PC-3 (cell line): ENCODE data around the gene PPP4R1. TPM values are rescaled to one million over a fixed set of nuclear protein-coding genes. Genes with fewer than 3 reads are reported as not detected.

Experiments used
- ATAC-seq: fragments of 200-7000 bp; cut with Tn5 transposase; 2 replicates; pipeline ENCODE4 v1.9.1; 2020; ENCODE audit warnings: mild to moderate bottlenecking, moderate library complexity
- BruUV-seq: library from RNA; stranded (reverse); fragments of 400-500 nt; replicated peaks from 2 replicates; lab custom pipeline; 2021; lab: Mats Ljungman, UMichigan
- CTCF ChIA-PET: fragments of 300-600 bp; sonication (Branson Sonifier 250); formaldehyde crosslinking; loops from one replicate; lab custom pipeline; 2022; ENCODE audit warnings: antibody characterized with exemption; lab: Charles Lee
- POLR2A ChIA-PET: fragments of 300-600 bp; sonication (Branson Sonifier 250); formaldehyde crosslinking; loops from one replicate; lab custom pipeline; 2022; ENCODE audit warnings: antibody characterized with exemption; ENCODE audit not compliant: unreplicated experiment; lab: Charles Lee
- DNase-seq: peaks from one replicate; pipeline ENCODE4 v3.0.0-alpha.2; 2015
- H2AFZ ChIP-seq: fragments of 300-600 bp; sonication (generic); 2 replicates; pipeline ENCODE4 v1.6.0; 2016; ENCODE audit warnings: antibody characterized with exemption, low read length
- H3F3A ChIP-seq: fragments of 300-600 bp; sonication (generic); one replicate; pipeline ENCODE4 v1.6.0; 2017; ENCODE audit warnings: antibody characterized with exemption, low read length, control low read depth, mild to moderate bottlenecking; ENCODE audit not compliant: unreplicated experiment
- H3K27ac ChIP-seq: fragments of 300-600 bp; sonication (generic); 2 replicates; pipeline ENCODE4 v1.5.1; 2016; ENCODE audit warnings: mild to moderate bottlenecking, low read length
- H3K27me3 ChIP-seq: fragments of 300-600 bp; sonication (generic); 2 replicates; pipeline ENCODE4 v1.6.1; 2016; ENCODE audit warnings: low read length, mixed read lengths
- H3K36me3 ChIP-seq: fragments of 300-600 bp; sonication (generic); 2 replicates; pipeline ENCODE4 v1.6.1; 2016; ENCODE audit warnings: low read depth, mixed run types, low read length, mixed read lengths
- H3K4me1 ChIP-seq: fragments of 300-600 bp; sonication (generic); 2 replicates; pipeline ENCODE4 v1.5.1; 2016; ENCODE audit warnings: low read length; ENCODE audit not compliant: insufficient read depth
- H3K4me2 ChIP-seq: fragments of 300-600 bp; sonication (generic); 2 replicates; pipeline ENCODE4 v1.6.0; 2016; ENCODE audit warnings: low read length
- H3K4me3 ChIP-seq: fragments of 300-600 bp; sonication (generic); 2 replicates; pipeline ENCODE4 v1.5.1; 2016; ENCODE audit warnings: mild to moderate bottlenecking, low read length, mixed read lengths
- H3K79me2 ChIP-seq: fragments of 300-600 bp; sonication (generic); 2 replicates; pipeline ENCODE4 v1.6.1; 2017; ENCODE audit warnings: low read length, mixed read lengths
- H3K9ac ChIP-seq: fragments of 300-600 bp; sonication (generic); 2 replicates; pipeline ENCODE4 v1.6.0; 2016; ENCODE audit warnings: mild to moderate bottlenecking, low read length
- H3K9me2 ChIP-seq: fragments of 300-600 bp; sonication (generic); replicated peaks from 2 replicates; pipeline ENCODE4 v1.6.1; 2016; ENCODE audit warnings: mixed run types, low read length, mixed read lengths
- H3K9me3 ChIP-seq: fragments of 300-600 bp; sonication (generic); 2 replicates; pipeline ENCODE4 v1.6.1; 2016; ENCODE audit warnings: low read length, mixed read lengths
- H4K20me1 ChIP-seq: fragments of 300-600 bp; sonication (generic); 2 replicates; pipeline ENCODE4 v1.6.1; 2016; ENCODE audit warnings: low read length, mixed read lengths
- CTCF ChIP-seq: fragments of 300-600 bp; sonication (generic); conservative IDR thresholded peaks from 2 replicates; pipeline ENCODE4 v1.5.1; 2017; ENCODE audit warnings: antibody characterized with exemption, low read depth, mild to moderate bottlenecking, low read length
- EZH2 ChIP-seq: fragments of 300-600 bp; sonication (generic); IDR thresholded peaks from one replicate; pipeline ENCODE4 v1.6.1; 2017; ENCODE audit warnings: antibody characterized with exemption, mild to moderate bottlenecking, low read length; ENCODE audit not compliant: unreplicated experiment
- EZH2phosphoT487 ChIP-seq: fragments of 300-600 bp; sonication (generic); IDR thresholded peaks from 2 replicates; pipeline ENCODE4 v1.6.1; 2018; ENCODE audit warnings: mild to moderate bottlenecking, antibody characterized with exemption, low read length, borderline replicate concordance
- intact Hi-C: fragments of 100-400 bp; cut with micrococcal nuclease; formaldehyde crosslinking; loops from 2 replicates; pipeline ENCODE4 v1.9.0; 2023
- total RNA-seq: library from RNA; depleted of rRNA; stranded (reverse); fragments of >200 nt; gene quantifications from 2 replicates; pipeline ENCODE4 v1.2.3, GENCODE V29; 2014

The PPP4R1 gene
- total RNA-seq, 1 experiment from 2014 or later, result 154 TPM

- BruUV-seq, result no TSS peak
- ATAC-seq, result no peak
- H3K4me1 ChIP-seq, result peaks cover 9% of the 10 kb centered on the region
- intact Hi-C loops, result loop anchor here (10.0 kb wide), 1 partner anchor 345 kb away; the partner anchor contains the start of gene VAPA
- TF ChIP-seq CTCF (no peak), EZH2 (no peak), EZH2phosphoT487 (no peak)
- H2AFZ ChIP-seq, result no peak overlapping the region
- no peak for DNase-seq
- H3F3A ChIP-seq, result no peaks in the 10 kb centered on the region
- no peak overlapping the region for H3K4me3 ChIP-seq
- CTCF ChIA-PET, result no interaction called here
- H3K4me2 ChIP-seq, result no peak overlapping the region
- peaks cover 79% of the 10 kb centered on the region for H3K36me3 ChIP-seq
- no peaks in the 10 kb centered on the region for H3K27me3 ChIP-seq
- no peak overlapping the region for H3K9ac ChIP-seq
- no peaks in the 10 kb centered on the region for H3K9me3 ChIP-seq
- 0 out of 2 replicates have a peak, but pooled peaks cover 5% of the 10 kb centered on the region for H3K79me2 ChIP-seq
- 0 out of 2 replicates have a peak, but pooled peaks cover 4% of the 10 kb centered on the region for H4K20me1 ChIP-seq
- no peaks in the 10 kb centered on the region for H3K9me2 ChIP-seq
- H3K27ac ChIP-seq, result no peak overlapping the region
- POLR2A ChIA-PET, result no interaction called here
These were observed 44.1 kb downstream of the PPP4R1 start for GRCh38 chr18:9570255-9570654.

DNA sequence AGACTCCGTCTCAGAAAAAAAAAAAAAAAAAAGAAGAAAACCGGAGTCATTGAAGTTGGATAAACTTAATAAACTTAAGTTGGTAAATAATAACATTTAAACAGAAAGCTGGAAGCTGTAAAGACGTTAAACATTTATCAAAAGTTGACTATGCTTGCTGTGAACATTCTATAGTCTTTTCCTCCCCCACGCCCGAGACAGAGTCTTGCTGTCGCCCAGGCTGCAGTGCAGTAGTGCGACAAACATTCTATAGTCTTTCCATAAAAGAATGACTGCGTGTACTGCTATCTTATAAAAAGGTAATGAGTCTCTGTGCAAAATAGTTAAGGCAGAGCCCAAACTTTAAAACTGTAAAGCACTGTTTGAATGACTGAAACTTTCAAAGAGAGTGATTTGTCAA is 45.2 kb downstream of the PPP4R1 start:
- TF ChIP-seq CTCF (no peak), EZH2phosphoT487 (no peak), EZH2 (no peak)
- H3K4me2 ChIP-seq, result no peak overlapping the region
- H3K9me2 ChIP-seq, result no peaks in the 10 kb centered on the region
- no peaks in the 10 kb centered on the region for H3F3A ChIP-seq
- ATAC-seq (peak; percentile 72), DNase-seq (no peak)
- no peak overlapping the region for H2AFZ ChIP-seq
- ChIA-PET POLR2A (interaction anchor here (0.6 kb wide), 1 partner anchor 142 kb away, joined by 3 read pairs; no protein-coding TSS in a partner anchor), CTCF (interaction anchor here (0.6 to 1.2 kb wide), 2 partner anchors 46 to 114 kb away, joined by 3 to 4 read pairs; no protein-coding TSS in a partner anchor)
- no TSS peak for BruUV-seq
- H3K9ac ChIP-seq, result no peak overlapping the region
- no peak overlapping the region for H3K27ac ChIP-seq
- H3K27me3 ChIP-seq, result no peaks in the 10 kb centered on the region
- H3K9me3 ChIP-seq, result no peaks in the 10 kb centered on the region
- peaks cover 9% of the 10 kb centered on the region for H3K4me1 ChIP-seq
- H3K36me3 ChIP-seq, result peaks cover 71% of the 10 kb centered on the region
- intact Hi-C loops, result no loop called here
- H4K20me1 ChIP-seq, result 0 out of 2 replicates have a peak, but pooled peaks cover 4% of the 10 kb centered on the region
- no peak overlapping the region for H3K4me3 ChIP-seq
- 0 out of 2 replicates have a peak, but pooled peaks cover 5% of the 10 kb centered on the region for H3K79me2 ChIP-seq

- BruUV-seq, result no TSS peak
- intact Hi-C loops, result no loop called here
- POLR2A ChIA-PET, result interaction anchor here (0.6 to 0.8 kb wide), 3 partner anchors 41 to 202 kb away, joined by 3 read pairs; no protein-coding TSS in a partner anchor
These were observed 46.2 kb downstream of the PPP4R1 start for GRCh38 chr18:9568186-9568585.

More at GRCh38 chr18:9568186-9568585, 46.2 kb downstream of the PPP4R1 start:
- H3F3A ChIP-seq, result no peaks in the 10 kb centered on the region
- 0 out of 2 replicates have a peak, but pooled peaks cover 4% of the 10 kb centered on the region for H4K20me1 ChIP-seq
- H3K36me3 ChIP-seq, result peaks cover 71% of the 10 kb centered on the region
- H3K4me1 ChIP-seq, result peaks cover 9% of the 10 kb centered on the region
- ATAC-seq (peak; percentile 57), DNase-seq (peak; percentile 86)
- no peak overlapping the region for H2AFZ ChIP-seq
- CTCF ChIA-PET, result interaction anchor here (1.2 kb wide), 1 partner anchor 115 kb away, joined by 3 read pairs; no protein-coding TSS in a partner anchor
- H3K4me3 ChIP-seq, result no peak overlapping the region
- no peaks in the 10 kb centered on the region for H3K9me2 ChIP-seq
- no peak overlapping the region for H3K9ac ChIP-seq
- no peak overlapping the region for H3K27ac ChIP-seq
- H3K4me2 ChIP-seq, result no peak overlapping the region
- 0 out of 2 replicates have a peak, but pooled peaks cover 5% of the 10 kb centered on the region for H3K79me2 ChIP-seq
- no peaks in the 10 kb centered on the region for H3K9me3 ChIP-seq
- no peak for TF ChIP-seq CTCF
- TF ChIP-seq EZH2, result no peak
- TF ChIP-seq EZH2phosphoT487, result no peak
- no peaks in the 10 kb centered on the region for H3K27me3 ChIP-seq
